GM18517 (cell line): ENCODE data around the gene FBLN7.
"Not testable (repeated sequence)": the region's sequence is repeated elsewhere in the genome, so short reads cannot be mapped to it uniquely, and the experiment has no call there.

ENCODE experiments used
- ATAC-seq: cut with Tn5 transposase; IDR thresholded peaks from one replicate; pipeline ENCODE4 v1.9.1; 2021; ENCODE audit warnings: mild to moderate bottlenecking, moderate library complexity; ENCODE audit not compliant: unreplicated experiment

FBLN7 gene, protein sequence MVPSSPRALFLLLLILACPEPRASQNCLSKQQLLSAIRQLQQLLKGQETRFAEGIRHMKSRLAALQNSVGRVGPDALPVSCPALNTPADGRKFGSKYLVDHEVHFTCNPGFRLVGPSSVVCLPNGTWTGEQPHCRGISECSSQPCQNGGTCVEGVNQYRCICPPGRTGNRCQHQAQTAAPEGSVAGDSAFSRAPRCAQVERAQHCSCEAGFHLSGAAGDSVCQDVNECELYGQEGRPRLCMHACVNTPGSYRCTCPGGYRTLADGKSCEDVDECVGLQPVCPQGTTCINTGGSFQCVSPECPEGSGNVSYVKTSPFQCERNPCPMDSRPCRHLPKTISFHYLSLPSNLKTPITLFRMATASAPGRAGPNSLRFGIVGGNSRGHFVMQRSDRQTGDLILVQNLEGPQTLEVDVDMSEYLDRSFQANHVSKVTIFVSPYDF

DNA sequence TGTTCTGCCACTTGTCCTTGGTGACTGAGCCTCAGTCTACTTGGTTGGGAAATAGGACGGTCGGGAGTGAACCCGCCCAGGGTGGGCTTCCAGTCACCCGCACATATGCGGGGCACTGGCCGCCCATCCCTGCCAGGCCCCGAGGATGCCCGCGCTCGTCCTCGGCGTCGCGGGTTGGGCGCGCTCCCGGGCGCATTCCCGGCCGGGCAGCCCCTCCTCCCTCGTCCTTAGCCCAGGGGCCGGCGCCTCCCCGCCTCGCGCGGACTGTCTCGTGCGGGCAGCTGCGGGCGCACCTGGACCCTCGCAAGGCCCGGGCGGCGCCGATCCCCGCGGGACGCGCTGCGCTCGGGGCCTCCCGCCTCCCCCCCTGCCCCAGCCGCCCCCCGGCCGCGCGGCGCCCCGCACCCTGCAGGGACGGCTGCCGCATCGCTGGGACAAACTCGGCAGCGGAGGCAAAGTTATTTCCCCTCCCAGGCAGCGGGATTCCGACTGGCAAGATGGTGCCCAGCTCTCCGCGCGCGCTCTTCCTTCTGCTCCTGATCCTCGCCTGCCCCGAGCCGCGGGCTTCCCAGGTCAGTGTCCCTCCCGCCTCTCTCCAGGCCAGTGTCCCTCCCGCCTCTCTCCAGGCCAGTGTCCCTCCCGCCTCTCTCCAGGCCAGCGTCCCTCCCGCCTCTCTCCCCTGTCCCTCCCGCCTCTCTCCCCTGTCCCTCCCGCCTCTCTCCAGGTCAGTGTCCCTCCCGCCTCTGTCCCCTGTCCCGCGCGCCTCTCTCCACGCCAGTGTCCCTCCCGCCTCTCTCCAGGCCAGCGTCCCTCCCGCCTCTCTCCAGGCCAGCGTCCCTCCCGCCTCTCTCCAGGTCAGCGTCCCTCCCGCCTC, at the start of gene FBLN7:
Gene FBLN7, plus strand, starts transcription at position 227 of the 874 bp plus-strand sequence. Its CDS starts 271 bp downstream, at position 498.
- no peak for ATAC-seq

DNA sequence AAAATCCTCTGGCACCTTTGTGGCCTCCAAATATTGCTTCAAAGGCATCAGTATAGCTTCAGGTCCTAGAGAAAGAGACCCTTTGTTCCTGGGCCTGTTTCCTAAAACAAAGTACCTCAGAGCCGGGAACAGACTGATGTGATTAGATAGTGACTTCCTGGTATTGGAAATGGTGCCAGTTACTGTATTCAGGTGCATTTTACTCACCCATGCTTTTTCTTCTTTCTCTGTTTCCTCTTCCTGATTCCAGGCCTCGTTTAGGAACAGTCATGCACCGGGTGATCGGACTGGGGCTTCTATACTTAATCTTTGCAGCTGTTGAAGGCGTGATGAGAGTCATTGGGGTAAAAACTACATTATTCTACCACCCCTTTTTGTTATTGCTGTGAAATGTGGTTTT, 48.8 kb upstream of the FBLN7 start:
- ATAC-seq: no peak

DNA sequence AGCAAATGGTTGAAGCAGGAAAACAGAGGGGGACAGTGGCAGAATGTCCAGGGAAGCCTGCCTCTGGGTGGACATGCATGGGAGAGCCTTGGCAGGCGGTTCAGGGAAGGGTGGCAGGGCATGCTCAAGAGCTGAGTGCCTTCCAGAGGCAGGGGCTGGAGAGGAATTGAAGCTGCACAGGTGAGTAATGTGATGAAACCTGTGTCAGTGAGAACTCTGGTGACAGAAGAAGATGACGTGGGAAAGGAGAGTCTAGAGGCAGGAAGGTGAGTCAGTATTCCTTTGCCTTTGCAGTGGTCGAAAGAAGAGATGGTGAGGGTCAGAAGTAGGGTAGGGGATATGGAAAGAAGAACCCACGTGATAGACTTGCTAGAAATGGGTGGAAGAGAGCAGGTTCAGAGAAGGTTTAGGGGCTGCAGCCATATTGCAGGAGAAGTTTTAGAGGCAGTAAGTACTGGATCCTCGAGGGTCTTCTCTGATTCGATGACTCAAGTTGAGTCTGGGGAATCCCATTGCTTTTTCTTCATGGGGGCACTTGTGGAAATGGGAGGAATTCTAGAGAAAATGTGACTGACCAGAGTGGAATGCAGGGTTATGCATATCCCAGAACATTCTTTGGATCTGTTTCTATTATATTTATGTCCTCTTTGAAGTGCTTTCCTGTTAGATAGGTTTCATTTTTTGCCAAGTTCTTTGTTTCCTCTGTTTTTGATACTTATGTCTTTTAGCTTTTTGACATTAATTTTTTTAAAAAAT, 45.7 kb upstream of the FBLN7 start:
- ATAC-seq: no peak

DNA sequence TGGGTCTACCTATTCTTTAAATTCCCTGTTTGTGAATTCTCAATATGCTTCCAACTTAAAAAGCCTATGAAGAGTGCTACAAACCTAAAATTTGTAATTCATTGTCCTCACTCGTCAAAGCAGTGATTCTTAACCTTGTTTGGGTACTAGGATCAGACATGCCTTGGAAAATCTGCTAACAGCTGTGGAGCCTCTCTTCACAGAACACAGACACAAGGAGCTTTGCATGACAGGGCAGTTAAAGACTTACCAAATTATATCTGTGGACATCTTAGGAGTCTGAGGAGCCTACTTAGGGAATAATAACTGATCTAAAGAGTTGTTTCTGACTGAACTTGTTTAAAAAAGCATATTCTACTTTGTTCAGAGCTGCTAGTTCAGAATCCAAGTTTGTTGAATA, 45.0 kb upstream of the FBLN7 start:
- no peak for ATAC-seq

DNA sequence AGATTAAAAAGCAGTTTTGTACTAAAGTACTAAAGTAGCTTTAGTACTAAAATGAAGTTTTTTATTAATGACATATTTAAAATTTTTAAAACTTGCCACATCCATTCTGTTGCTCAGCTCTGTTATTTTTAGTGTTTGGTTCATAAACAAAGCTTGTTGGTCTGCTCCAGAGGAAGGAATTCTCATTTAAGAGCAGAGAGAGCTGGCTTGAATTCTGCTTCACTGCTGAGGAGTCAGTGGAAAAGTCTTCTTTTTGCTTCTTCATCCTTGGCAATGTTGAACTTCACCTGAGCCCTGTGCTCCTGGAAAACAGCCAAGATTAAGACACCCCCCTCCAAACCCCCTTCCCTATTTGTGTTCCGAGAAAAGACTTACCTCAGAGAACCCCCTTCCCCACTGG, 42.5 kb upstream of the FBLN7 start:
- ATAC-seq: no peak

DNA sequence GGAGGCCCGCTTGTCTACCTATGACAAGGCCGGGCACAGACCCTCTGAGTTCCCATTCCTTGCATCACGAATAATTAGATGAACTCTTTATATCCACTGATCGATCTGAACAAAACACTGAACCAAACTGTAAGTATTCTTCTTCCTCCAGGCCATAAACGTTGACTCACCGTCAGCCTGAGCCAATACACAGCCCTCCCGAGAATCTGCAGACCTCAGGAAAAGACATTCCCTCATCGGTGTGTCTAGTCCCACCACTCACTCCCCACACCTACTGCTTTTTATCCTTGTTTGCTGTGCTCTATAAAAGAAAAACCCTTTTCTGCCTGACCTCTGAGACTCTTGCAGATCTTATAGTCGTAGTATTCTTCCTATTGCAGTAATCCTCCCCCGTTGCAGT, 42.1 kb upstream of the FBLN7 start:
- ATAC-seq: no peak

DNA sequence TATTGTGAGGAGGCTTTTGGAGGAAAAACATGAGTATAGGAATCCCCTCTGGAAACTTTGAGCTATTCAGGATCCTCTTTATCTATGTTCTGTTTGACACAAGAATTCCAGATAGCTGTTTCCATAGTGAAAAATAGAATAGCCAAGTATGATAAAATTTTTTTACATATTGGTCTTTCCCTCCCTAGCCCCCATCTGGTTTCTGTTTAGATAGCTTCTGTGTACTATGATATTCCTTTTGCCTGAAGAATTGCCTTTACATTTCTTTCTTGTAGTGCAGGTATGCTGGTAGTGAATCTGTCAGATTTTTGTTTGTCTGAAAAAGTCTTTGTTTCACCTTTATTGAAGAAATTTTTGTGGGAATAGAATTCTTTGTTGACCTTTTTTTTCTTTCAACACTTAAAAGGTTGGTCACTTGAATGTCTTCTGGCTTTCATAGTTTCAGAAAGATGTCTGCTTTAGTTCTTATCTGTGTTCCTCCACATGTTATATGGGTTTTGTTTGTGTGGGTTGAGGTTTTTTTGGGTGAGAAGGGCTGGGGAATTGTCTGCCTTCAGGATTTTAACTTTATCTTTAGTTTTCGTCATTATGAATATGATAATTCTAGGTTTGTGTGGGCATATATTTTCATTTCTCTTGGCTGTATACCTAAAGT, 29.9 kb upstream of the FBLN7 start:
- ATAC-seq: no peak

DNA sequence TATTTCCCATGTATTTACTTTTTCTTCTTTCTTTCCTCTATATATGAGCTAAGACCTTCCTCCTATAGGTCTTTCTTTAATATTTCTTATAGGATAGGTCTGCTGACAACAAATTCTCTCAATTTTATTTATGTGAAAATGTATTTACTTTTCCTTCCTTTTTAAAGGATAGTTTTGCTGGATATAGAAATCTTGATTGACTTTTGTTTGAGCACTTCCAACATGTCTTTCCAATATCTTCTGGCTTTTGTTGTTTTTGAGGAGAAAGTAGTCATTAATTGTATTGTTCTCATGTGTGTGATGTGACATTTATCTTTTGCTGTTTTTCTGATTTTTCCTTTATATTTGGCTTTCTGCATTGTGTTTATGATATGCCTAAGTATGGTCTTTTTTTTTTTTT, 28.9 kb upstream of the FBLN7 start:
- no peak for ATAC-seq

DNA sequence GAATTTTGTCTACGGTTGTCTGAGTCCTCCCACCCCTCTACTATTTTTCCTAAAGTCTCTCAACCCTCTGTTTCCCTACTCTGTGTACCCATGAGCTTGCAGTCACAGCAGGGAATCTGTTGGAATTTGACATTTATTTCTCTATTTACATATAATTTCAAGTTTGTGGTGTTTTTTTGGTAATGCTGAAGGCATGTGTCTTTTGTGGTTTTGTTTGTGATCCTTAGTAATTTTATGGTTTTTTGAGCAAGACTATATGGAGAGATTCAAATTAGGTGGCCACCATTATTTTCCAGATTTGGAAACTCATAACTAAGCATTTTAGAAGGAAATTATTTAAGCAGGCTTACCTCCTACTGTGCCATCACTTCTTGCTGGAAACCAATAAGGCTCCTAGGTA, 27.2 kb upstream of the FBLN7 start:
- no peak for ATAC-seq

DNA sequence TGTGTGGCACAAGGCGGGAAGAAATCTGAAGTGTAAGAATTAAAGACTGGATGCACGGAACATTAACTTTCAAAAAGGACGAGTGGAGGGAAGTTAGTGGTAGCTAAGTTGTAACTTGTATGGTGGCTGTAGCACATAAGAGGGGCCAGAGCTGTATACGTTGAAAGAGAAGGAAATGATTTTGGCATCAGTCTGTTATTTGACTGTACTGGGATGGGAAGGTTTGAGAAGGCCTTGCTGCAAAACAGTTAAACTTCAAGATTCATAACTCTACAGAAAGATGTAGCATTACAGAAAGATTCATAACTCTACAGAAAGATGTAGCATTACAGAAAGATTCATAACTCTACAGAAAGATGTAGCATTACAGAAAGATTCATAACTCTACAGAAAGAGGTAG, 24.8 kb upstream of the FBLN7 start:
- not testable (repeated sequence) for ATAC-seq

DNA sequence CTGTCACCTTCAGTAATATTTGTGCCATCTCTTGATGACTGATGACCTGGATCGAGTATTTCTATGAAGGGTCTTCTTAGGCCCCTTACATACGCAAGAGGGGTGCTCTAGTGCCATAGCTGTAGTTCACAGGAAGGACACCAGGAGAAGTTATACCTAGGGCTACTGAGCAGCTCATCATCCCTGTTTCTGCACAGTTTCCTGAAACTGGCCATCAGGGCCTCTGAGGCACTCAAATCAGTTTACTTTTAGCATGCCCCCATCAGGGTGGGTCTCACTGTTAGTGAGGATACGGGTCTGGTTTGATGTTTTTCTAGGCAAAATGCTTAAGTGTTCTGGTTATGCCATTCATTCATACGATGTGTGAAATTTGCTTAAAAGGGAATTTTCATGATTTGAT, 20.0 kb upstream of the FBLN7 start:
- no peak for ATAC-seq

DNA sequence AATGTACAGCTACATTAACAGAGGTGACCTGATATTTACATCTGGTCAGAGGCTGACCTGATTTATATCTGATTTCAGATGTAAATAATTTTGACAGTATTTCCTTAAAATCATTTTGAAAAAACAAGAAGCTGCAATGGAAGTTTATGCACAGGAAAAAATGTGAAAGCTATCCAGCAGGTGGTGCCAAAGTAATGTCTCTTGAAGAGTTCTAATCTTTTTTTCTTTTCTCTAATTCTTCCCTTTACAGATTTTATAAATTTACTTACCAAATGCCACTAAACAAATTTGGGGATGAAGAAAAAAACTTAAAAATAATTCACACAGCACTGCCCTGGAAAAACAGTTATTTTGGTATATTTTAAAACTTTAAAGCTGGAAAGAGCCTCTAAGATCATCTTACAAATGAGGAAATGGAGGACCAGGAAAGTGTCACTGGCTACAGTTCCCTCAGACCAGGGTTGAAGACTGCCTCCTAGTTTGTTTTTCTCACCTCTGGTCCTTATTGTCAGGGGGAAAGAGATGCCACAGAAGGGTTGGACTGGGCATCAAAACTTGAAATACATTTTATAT, 16.4 kb upstream of the FBLN7 start:
- ATAC-seq: no peak

DNA sequence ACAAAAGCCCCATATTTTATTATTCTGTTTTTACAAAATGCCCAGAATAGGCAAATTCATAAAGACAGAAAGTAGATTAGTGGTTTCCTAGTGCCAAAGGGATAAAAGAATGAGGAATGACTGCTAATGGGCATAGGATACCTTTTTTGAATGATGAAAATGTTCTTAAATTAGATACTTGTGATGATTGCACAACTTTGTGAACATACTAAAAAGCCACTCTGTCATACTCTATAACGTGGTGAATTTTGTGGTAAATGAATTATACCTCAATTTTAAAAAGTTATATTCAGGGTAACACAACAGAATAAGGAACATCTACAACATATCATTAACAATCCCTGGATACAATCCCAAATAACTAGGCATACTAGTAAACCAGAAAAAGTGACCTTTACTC, 9.1 kb upstream of the FBLN7 start:
- no peak for ATAC-seq

DNA sequence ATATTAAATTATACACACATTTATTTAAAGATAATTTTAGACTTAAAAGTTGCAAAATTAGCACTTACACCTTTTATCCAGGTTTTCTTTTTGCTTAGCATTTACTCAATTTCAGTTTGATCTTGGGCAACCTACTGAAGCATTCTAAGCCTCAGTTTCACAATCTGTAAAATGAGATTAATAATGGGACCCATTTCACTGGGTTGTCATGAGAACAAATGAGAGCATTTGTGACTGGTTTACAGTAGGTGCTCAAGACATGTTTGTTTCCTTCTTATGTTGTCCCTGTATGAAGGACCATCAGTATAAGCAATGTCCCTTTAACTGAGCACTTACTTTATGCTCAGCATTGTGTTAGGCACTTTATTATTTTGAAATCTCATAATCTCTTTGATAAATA, 4.8 kb upstream of the FBLN7 start:
- no peak for ATAC-seq

DNA sequence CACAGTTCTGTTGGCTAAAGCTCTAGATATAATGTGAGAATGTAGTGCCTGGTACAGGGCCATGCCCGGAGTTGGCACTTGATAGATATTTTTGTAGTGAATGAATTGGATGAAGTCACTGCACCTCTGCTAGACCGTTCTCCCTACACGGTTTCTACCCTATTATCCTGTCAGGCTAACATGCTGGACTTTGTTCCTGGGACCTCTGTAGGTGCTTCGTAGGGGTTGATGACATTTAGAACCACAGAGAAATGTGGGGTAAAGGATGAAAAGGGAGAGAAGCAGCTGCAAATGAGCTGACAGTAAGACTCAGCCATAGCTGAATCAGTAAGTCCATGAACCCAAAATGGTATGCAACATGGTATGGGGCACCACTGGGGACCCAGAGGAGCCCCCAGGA, 4.1 kb upstream of the FBLN7 start:
- ATAC-seq: no peak

DNA sequence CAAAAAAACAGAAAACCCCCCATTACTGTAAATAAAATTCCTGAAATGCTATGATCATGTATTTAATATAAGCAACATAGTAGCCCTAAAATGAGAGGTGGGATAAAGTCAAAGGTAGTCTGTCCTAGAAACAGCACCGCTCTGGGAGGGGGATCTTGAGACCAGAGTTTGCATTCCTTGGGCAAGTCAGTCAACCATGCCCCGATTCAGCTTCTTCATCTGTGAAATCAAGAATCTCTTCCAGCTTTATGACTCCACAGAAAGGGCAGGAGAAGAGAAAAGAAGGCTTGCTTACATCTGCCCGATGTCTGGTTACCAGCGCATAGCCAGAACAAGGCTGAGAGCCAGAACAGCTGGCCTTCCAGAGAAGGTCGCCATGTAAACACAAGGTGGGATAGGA, 2.1 kb upstream of the FBLN7 start:
- no peak for ATAC-seq

DNA sequence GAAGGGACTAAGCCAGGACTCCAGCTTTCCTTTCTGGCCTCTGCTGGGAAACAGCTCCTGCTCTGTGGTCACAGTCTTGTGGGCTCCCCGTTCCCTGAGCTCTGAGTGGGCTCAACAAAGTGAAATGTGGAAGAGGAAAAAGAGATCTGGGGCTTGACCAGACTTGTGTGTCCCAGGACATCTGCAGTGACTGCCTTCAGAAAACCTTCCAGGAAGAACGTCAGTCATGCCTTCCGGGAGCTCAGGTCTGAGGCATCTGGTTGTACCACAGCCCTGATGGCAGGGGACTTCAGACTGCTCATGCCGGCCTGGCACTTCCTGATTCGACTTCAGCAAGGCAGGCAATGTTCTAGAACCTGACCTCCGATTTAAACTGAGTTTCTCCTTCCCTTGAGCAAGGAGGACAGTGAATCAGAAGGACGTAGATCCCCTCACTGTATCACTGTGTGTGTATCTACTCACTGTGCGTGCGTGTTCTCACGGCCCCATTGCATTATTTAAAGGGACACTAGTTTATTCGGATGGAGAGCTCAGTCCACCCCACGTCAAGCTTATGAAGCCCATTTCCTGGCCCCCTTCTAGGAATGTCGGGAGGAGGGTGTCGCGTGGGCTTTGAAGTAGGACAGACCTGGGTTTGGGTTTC, 548 bp upstream of the FBLN7 start:
- no peak for ATAC-seq

DNA sequence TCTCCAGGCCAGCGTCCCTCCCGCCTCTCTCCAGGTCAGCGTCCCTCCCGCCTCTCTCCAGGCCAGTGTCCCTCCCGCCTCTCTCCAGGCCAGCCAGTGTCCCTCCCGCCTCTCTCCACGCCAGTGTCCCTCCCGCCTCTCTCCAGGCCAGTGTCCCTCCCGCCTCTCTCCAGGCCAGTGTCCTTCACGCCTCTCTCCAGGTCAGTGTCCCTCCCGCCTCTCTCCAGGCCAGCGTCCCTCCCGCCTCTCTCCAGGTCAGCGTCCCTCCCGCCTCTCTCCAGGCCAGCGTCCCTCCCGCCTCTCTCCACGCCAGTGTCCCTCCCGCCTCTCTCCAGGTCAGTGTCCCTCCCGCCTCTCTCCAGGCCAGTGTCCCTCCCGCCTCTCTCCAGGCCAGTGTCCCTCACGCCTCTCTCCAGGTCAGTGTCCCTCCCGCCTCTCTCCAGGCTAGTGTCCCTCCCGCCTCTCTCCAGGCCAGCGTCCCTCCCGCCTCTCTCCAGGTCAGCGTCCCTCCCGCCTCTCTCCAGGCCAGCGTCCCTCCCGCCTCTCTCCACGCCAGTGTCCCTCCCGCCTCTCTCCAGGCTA, 939 bp downstream of the FBLN7 start:
- ATAC-seq: not testable (repeated sequence)

DNA sequence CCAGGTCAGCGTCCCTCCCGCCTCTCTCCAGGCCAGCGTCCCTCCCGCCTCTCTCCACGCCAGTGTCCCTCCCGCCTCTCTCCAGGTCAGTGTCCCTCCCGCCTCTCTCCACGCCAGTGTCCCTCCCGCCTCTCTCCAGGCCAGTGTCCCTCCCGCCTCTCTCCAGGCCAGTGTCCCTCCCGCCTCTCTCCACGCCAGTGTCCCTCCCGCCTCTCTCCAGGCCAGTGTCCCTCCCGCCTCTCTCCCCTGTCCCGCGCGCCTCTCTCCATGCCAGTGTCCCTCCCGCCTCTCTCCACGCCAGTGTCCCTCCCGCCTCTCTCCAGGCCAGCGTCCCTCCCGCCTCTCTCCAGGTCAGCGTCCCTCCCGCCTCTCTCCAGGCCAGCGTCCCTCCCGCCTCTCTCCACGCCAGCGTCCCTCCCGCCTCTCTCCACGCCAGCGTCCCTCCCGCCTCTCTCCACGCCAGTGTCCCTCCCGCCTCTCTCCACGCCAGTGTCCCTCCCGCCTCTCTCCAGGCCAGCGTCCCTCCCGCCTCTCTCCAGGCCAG, 1.5 kb downstream of the FBLN7 start:
- not testable (repeated sequence) for ATAC-seq
